Gastroesophageal sphincter (tissue), 4 donors: ENCODE data around the gene KRIT1. TPM values are rescaled to one million over a fixed set of nuclear protein-coding genes. Genes with fewer than 3 reads are reported as not detected.
"Not testable (repeated sequence)": the region's sequence is repeated elsewhere in the genome, so short reads cannot be mapped to it uniquely, and the experiment has no call there.

ENCODE experiments used
- ATAC-seq: fragments of 150-250 bp; one replicate; pipeline ENCODE4 v1.9.1; 2016; ENCODE audit warnings: mild to moderate bottlenecking, moderate library complexity
- H3K27ac ChIP-seq, 4 donors: fragments of 200-600 bp; sonication (generic) in 3 of 4; 1 replicate in 3 of 4; 2 replicates in 1 of 4; pipeline ENCODE4 v1.5.1; 2016 to 2019
- H3K27me3 ChIP-seq: fragments of 200-600 bp; sonication (generic); one replicate; pipeline ENCODE4 v1.5.1; 2019
- H3K36me3 ChIP-seq, 2 donors: fragments of 200-600 bp; sonication (generic); one replicate each; pipeline ENCODE4 v1.5.1; 2019; ENCODE audit warnings: control low read depth in 1 of 2
- H3K4me1 ChIP-seq, 3 donors: fragments of 200-600 bp; sonication (generic); 1 replicate in 2 of 3; 2 replicates in 1 of 3; pipeline ENCODE4 v1.5.1; 2016 to 2019; ENCODE audit warnings: control low read depth in 2 of 3
- H3K4me3 ChIP-seq, 2 donors: fragments of 200-600 bp; sonication (generic); one replicate each; pipeline ENCODE4 v1.5.1; 2019; ENCODE audit warnings: mild to moderate bottlenecking in 1 of 2, moderate library complexity in 1 of 2
- H3K9me3 ChIP-seq, 3 donors: fragments of 200-600 bp; sonication (generic); one replicate each; pipeline ENCODE4 v1.5.1; 2017 to 2019; ENCODE audit warnings: control low read depth in 2 of 3
- CTCF ChIP-seq, 4 experiments: fragments of 200-600 bp in 2 of 4; fragments of 450-650 bp in 2 of 4; sonication (generic) in 1 of 4; IDR thresholded peaks; one replicate each; pipeline ENCODE4 v1.5.1; 2017 to 2019; ENCODE audit warnings: antibody characterized with exemption in 4 of 4, mild to moderate bottlenecking in 2 of 4, moderate library complexity in 2 of 4
- EP300 ChIP-seq: sonication (generic); formaldehyde crosslinking; IDR thresholded peaks from one replicate; pipeline ENCODE4 v1.6.1; 2017; ENCODE audit warnings: antibody characterized with exemption, mild to moderate bottlenecking
- POLR2A ChIP-seq, 2 donors: fragments of 450-650 bp; IDR thresholded peaks; one replicate each; pipeline ENCODE4 v1.6.1; 2017; ENCODE audit warnings: antibody characterized with exemption in 2 of 2, mild to moderate bottlenecking in 2 of 2, moderate library complexity in 1 of 2
- POLR2AphosphoS5 ChIP-seq: sonication (generic); formaldehyde crosslinking; IDR thresholded peaks from one replicate; pipeline ENCODE4 v1.6.1; 2017; ENCODE audit warnings: antibody characterized with exemption
- WGBS, 2 donors: methylation state at CpG; one replicate each; pipeline ENCODE4 v1.1.5; 2018; ENCODE audit warnings: low coverage in 1 of 2; 5-methylcytosine and 5-hydroxymethylcytosine counted together
- total RNA-seq, 4 donors: library from RNA; depleted of rRNA; stranded (reverse); fragments of >200 nt; gene quantifications; one replicate each; pipeline ENCODE4 v1.1.0, GENCODE V29; 2016

KRIT1 gene
- total RNA-seq, 4 donors from 2014 or later: 37.1 to 74.2 (median 66.3) TPM

- H3K9me3 ChIP-seq: no peaks in the 10 kb centered on the region
- no peak for ATAC-seq
- TF ChIP-seq POLR2AphosphoS5: no peak
- TF ChIP-seq EP300: no peak
- no peak for TF ChIP-seq POLR2A (IDR thresholded peaks at IDR 0.05)
- TF ChIP-seq CTCF (IDR thresholded peaks at IDR 0.05): no peak
- no peaks in the 10 kb centered on the region for H3K27me3 ChIP-seq
- no peak overlapping the region for H3K27ac ChIP-seq
- H3K4me3 ChIP-seq: no peak overlapping the region
- peaks cover 0 to 11% (median 0%) of the 10 kb centered on the region in 3 donors for H3K4me1 ChIP-seq
- no peaks in the 10 kb centered on the region for H3K36me3 ChIP-seq
These were observed 68.4 kb downstream of the KRIT1 start for GRCh38 chr7:92177362-92177761.

- not testable (repeated sequence) for ATAC-seq, H3K36me3 ChIP-seq, H3K4me1 ChIP-seq, H3K4me3 ChIP-seq, H3K27me3 ChIP-seq, H3K27ac ChIP-seq
- peaks cover 0 to 11% (median 0%) of the 10 kb centered on the region in 3 donors for H3K9me3 ChIP-seq
- WGBS, 2 donors: 84 to 100% methylated on average over 1 to 2 of the region's 2 CpGs
These were observed 76.2 kb downstream of the KRIT1 start for GRCh38 chr7:92169529-92169928.

- 50 to 92% methylated on average over 1 of the region's 1 CpG for WGBS, 2 donors
- ATAC-seq: no peak
These were observed 84.4 kb downstream of the KRIT1 start for GRCh38 chr7:92161271-92161670.

GRCh38 chr7:92158660-92159575 lies 86.8 kb downstream of the KRIT1 start:
- no peak for ATAC-seq
- WGBS, 2 donors: 87 to 88% methylated on average over 2 to 3 of the region's 3 CpGs
- Histone ChIP-seq H3K4me1 (no peaks in the 10 kb centered on the region), H3K36me3 (no peaks in the 10 kb centered on the region), H3K27ac (no peak overlapping the region), H3K9me3 (no peaks in the 10 kb centered on the region), H3K27me3 (no peaks in the 10 kb centered on the region), H3K4me3 (no peak overlapping the region)
- TF ChIP-seq EP300 (no peak), CTCF (IDR thresholded peaks at IDR 0.05) (no peak), POLR2A (IDR thresholded peaks at IDR 0.05) (no peak), POLR2AphosphoS5 (no peak)

More at GRCh38 chr7:92161271-92161670, 84.4 kb downstream of the KRIT1 start:
- H3K27ac ChIP-seq: no peak overlapping the region
- H3K36me3 ChIP-seq: no peaks in the 10 kb centered on the region
- H3K4me3 ChIP-seq: no peak overlapping the region
- TF ChIP-seq POLR2A (IDR thresholded peaks at IDR 0.05): no peak
- no peak for TF ChIP-seq EP300
- no peak for TF ChIP-seq CTCF (IDR thresholded peaks at IDR 0.05)
- TF ChIP-seq POLR2AphosphoS5: no peak
- no peaks in the 10 kb centered on the region for H3K27me3 ChIP-seq
- no peaks in the 10 kb centered on the region for H3K4me1 ChIP-seq
- H3K9me3 ChIP-seq: no peaks in the 10 kb centered on the region

- no peak for ATAC-seq
- no peaks in the 10 kb centered on the region for H3K27me3 ChIP-seq
- no peak overlapping the region for H3K27ac ChIP-seq
- H3K4me1 ChIP-seq: no peaks in the 10 kb centered on the region
- no peaks in the 10 kb centered on the region for H3K9me3 ChIP-seq
- no peak overlapping the region for H3K4me3 ChIP-seq
- TF ChIP-seq POLR2A (IDR thresholded peaks at IDR 0.05): no peak
- TF ChIP-seq EP300: no peak
- TF ChIP-seq CTCF (IDR thresholded peaks at IDR 0.05): no peak
- no peak for TF ChIP-seq POLR2AphosphoS5
- H3K36me3 ChIP-seq: no peaks in the 10 kb centered on the region
These were observed 88.7 kb downstream of the KRIT1 start for GRCh38 chr7:92156990-92157389.
